ENCODE results near the gene LRP1B.

DNA sequence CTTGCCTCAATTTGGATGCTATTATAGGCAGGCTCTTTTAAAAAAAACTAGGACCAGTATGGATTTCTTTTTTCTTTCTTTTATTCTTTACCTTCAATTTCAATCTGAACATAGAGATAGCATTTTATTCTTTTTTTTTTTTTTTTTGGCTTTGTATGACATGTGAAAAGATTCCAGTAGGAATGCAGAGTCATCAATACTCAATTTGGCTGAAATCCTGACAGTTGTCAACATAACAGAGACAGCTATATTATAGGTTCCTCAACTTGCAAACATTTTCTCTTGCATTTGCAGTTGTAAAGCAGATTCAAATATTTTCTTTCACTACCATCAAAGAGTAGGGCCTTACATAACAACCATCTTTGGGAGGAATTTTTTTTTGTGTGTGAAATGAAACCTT is 334.4 kb downstream of the LRP1B start:
- TF ChIP-seq EZH2 (IDR thresholded peaks at IDR 0.05; ENCODE audit: borderline replicate concordance, low read length), result no peak
- TF ChIP-seq, protein P1, sequence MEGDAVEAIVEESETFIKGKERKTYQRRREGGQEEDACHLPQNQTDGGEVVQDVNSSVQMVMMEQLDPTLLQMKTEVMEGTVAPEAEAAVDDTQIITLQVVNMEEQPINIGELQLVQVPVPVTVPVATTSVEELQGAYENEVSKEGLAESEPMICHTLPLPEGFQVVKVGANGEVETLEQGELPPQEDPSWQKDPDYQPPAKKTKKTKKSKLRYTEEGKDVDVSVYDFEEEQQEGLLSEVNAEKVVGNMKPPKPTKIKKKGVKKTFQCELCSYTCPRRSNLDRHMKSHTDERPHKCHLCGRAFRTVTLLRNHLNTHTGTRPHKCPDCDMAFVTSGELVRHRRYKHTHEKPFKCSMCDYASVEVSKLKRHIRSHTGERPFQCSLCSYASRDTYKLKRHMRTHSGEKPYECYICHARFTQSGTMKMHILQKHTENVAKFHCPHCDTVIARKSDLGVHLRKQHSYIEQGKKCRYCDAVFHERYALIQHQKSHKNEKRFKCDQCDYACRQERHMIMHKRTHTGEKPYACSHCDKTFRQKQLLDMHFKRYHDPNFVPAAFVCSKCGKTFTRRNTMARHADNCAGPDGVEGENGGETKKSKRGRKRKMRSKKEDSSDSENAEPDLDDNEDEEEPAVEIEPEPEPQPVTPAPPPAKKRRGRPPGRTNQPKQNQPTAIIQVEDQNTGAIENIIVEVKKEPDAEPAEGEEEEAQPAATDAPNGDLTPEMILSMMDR (IDR thresholded peaks at IDR 0.05; ENCODE audit: low read length), result no peak
